Measurements from ENCODE around the gene FUT3. TPM values are rescaled to one million over a fixed set of nuclear protein-coding genes. Genes with fewer than 3 reads are reported as not detected.
"Not testable (repeated sequence)": the region's sequence is repeated elsewhere in the genome, so short reads cannot be mapped to it uniquely, and the experiment has no call there.

The FUT3 gene
- total and polyA plus RNA-seq, 2 of the 4 experiments (the other 2 are of a cell fraction) = not detected

DNA sequence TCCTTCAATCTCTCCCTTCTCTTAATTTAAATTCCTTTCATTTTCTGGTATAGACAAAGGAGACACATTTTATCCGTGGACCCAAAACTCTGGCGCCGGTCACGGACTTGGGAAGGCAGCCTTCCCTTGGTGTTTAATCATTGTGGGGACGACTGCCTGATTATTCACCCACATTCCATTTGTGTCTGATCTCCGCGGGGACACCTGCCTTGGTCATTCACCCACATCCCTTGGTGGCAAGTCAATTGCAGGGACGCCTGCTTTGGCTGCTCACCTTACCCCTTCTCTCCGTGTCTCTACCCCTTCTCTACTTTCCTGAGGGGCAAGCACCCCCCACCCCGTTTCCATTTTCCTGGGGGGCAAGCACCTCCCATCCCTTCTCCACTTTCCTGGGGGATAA lies 3.4 kb downstream of the FUT3 start:
- H3K79me1 ChIP-seq (ENCODE audit: low read depth in 1 of 2, low read length in 2 of 2); H3K36me3 ChIP-seq (ENCODE audit: control insufficient read depth, insufficient read depth, low read length); H3K4ac ChIP-seq (ENCODE audit: low read depth, low read length); BruUV-seq (replicated peaks); H3K4me1 ChIP-seq (ENCODE audit: control insufficient read depth, insufficient read depth, low read length); H3K27ac ChIP-seq (ENCODE audit: insufficient read depth, low read length); H3K56ac ChIP-seq (ENCODE audit: extremely low read depth, insufficient read depth, low read length); H3K23ac ChIP-seq (ENCODE audit: low read depth, low read length); H3K14ac ChIP-seq (replicated peaks; ENCODE audit: low read depth, low read length); dilution Hi-C loops (cut with HindIII; ENCODE audit: low sequenced_read_pairs, unreplicated experiment); H2BK20ac ChIP-seq (ENCODE audit: low read depth, low read length); H3K9me3 ChIP-seq (ENCODE audit: control insufficient read depth, insufficient read depth, low read length); H2BK15ac ChIP-seq (ENCODE audit: low read depth, low read length); H3K9ac ChIP-seq (ENCODE audit: low read depth, low read length); H4K91ac ChIP-seq (ENCODE audit: insufficient read depth, low read depth, low read length); H4K8ac ChIP-seq (ENCODE audit: low read depth in 2 of 2, low read length in 2 of 2); in situ Hi-C loops (cut with MboI; ENCODE audit: low sequenced_read_pairs); H3K18ac ChIP-seq (ENCODE audit: low read depth, low read length); H4K20me1 ChIP-seq (ENCODE audit: insufficient read depth, low read length); H2AFZ ChIP-seq (replicated peaks; ENCODE audit: low read length, poor library complexity); H2BK120ac ChIP-seq (ENCODE audit: low read depth, low read length); ATAC-seq (ENCODE audit: low read depth); H4K5ac ChIP-seq (ENCODE audit: low read depth, low read length); H3K9me1 ChIP-seq (ENCODE audit: insufficient read depth, low read length); POLR2A ChIA-PET (ENCODE audit: unreplicated experiment); H2BK5ac ChIP-seq (ENCODE audit: low read depth, low read length, poor library complexity, severe bottlenecking); intact Hi-C loops (cut with micrococcal nuclease); H2AK5ac ChIP-seq (ENCODE audit: low read depth, low read length); H2AK9ac ChIP-seq (replicated peaks; ENCODE audit: low read depth, low read length, poor library complexity); DNase-seq; H3K4me2 ChIP-seq (ENCODE audit: low read depth, low read length); H3K4me3 ChIP-seq (ENCODE audit: insufficient read depth, low read depth, low read length); CTCF ChIA-PET: not testable (repeated sequence)
- 56% methylated on average over 7 of the region's 10 CpGs; no CpG with 5 or more reads in 1 of the 2 experiments for WGBS, 2 experiments (ENCODE audit: extremely low coverage in 2 of 2, insufficient read length in 1 of 2)
- peaks cover 22% of the 10 kb centered on the region for H3K27me3 ChIP-seq (ENCODE audit: control insufficient read depth, insufficient read depth, low read length)
